Adipose tissue (tissue), 3 donors: ENCODE measurements around the gene ERC1. TPM values are rescaled to one million over a fixed set of nuclear protein-coding genes. Genes with fewer than 3 reads are reported as not detected.
"Not testable (repeated sequence)": the region's sequence is repeated elsewhere in the genome, so short reads cannot be mapped to it uniquely, and the experiment has no call there.

Experiments
- H3K27ac ChIP-seq: one replicate; pipeline ENCODE4 v1.5.1; 2013; ENCODE audit warnings: low read depth, low read length
- WGBS, 3 donors: extraction: QIAGEN DNeasy Blood & Tissue Kit; methylation state at CpG; one replicate each; pipeline ENCODE4 v1.1.7; 2013; 5-methylcytosine and 5-hydroxymethylcytosine counted together
- polyA plus RNA-seq, 3 donors: library from polyadenylated mRNA; stranded (reverse); fragments of 200-250 nt; gene quantifications; one replicate each; pipeline ENCODE4 v1.2.3, GENCODE V29; 2013
- donor health status: healthy with polysubstance abuse.
- donor health status: Bipolar disorder and iron deficiency.
- donor health status: healthy.

Gene ERC1
- polyA plus RNA-seq, 3 donors = 4.0 to 16.4 (median 12.8) TPM

GRCh38 chr12:977156-977555 lies 13.9 kb upstream of the ERC1 start:
- WGBS, 3 donors = 80 to 97% (median 84%) methylated on average over 4 of the region's 4 CpGs
- H3K27ac ChIP-seq = no peak overlapping the region

GRCh38 chr12:979349-979748 lies 11.7 kb upstream of the ERC1 start:
- no peak overlapping the region for H3K27ac ChIP-seq
- 81 to 92% (median 87%) methylated on average over 5 of the region's 5 CpGs for WGBS, 3 donors

GRCh38 chr12:981176-981828 lies 9.7 kb upstream of the ERC1 start:
- H3K27ac ChIP-seq = no peak overlapping the region
- 91 to 97% (median 95%) methylated on average over 8 of the region's 8 CpGs for WGBS, 3 donors

GRCh38 chr12:981961-982360 lies 9.1 kb upstream of the ERC1 start:
- H3K27ac ChIP-seq = no peak overlapping the region
- WGBS, 3 donors = 72 to 93% (median 72%) methylated on average over 3 of the region's 3 CpGs

GRCh38 chr12:988646-989045 lies 2.4 kb upstream of the ERC1 start:
- no peak overlapping the region for H3K27ac ChIP-seq
- 70 to 80% (median 77%) methylated on average over 4 of the region's 4 CpGs for WGBS, 3 donors

GRCh38 chr12:989051-989450 lies 2.0 kb upstream of the ERC1 start:
- WGBS, 3 donors = 73 to 83% (median 77%) methylated on average over 2 of the region's 2 CpGs

GRCh38 chr12:989751-990660 lies 1.0 kb upstream of the ERC1 start:
- 2 to 3% (median 2%) methylated on average over 40 of the region's 40 CpGs for WGBS, 3 donors
- H3K27ac ChIP-seq = peak overlapping the region; percentile 96

More at GRCh38 chr12:989051-989450, 2.0 kb upstream of the ERC1 start:
- no peak overlapping the region for H3K27ac ChIP-seq

GRCh38 chr12:991350-992333 lies 619 bp downstream of the ERC1 start:
- whole genome bisulfite sequencing, 3 donors = 5 to 8% (median 5%) methylated on average over 30 to 48 of the region's 48 CpGs
- H3K27ac ChIP-seq = no peak overlapping the region

- 20 to 36% (median 34%) methylated on average over 1 of the region's 1 CpG for WGBS, 3 donors
These were observed 1.6 kb downstream of the ERC1 start for GRCh38 chr12:992647-993046.

GRCh38 chr12:996881-997280 lies 5.9 kb downstream of the ERC1 start:
- no peak overlapping the region for H3K27ac ChIP-seq

More at GRCh38 chr12:992647-993046, 1.6 kb downstream of the ERC1 start:
- H3K27ac ChIP-seq = no peak overlapping the region

GRCh38 chr12:997505-997904 lies 6.5 kb downstream of the ERC1 start:
- no peak overlapping the region for H3K27ac ChIP-seq

More at GRCh38 chr12:996881-997280, 5.9 kb downstream of the ERC1 start:
- WGBS, 3 donors = 83 to 97% (median 91%) methylated on average over 4 of the region's 4 CpGs

GRCh38 chr12:998020-998874 lies 7.2 kb downstream of the ERC1 start:
- 82 to 86% (median 84%) methylated on average over 6 of the region's 6 CpGs for WGBS, 3 donors

More at GRCh38 chr12:997505-997904, 6.5 kb downstream of the ERC1 start:
- WGBS, 3 donors = 83 to 87% (median 84%) methylated on average over 1 of the region's 1 CpG

GRCh38 chr12:999736-1000135 lies 8.7 kb downstream of the ERC1 start:
- 97 to 98% (median 98%) methylated on average over 7 of the region's 7 CpGs for WGBS, 3 donors
- H3K27ac ChIP-seq = not testable (repeated sequence)

More at GRCh38 chr12:998020-998874, 7.2 kb downstream of the ERC1 start:
- H3K27ac ChIP-seq = no peak overlapping the region

GRCh38 chr12:1001507-1001906 lies 10.5 kb downstream of the ERC1 start:
- H3K27ac ChIP-seq = no peak overlapping the region
- WGBS, 3 donors = 88 to 99% (median 97%) methylated on average over 3 of the region's 3 CpGs

GRCh38 chr12:1003600-1004271 lies 12.7 kb downstream of the ERC1 start:
- no peak overlapping the region for H3K27ac ChIP-seq
- 57 to 78% (median 67%) methylated on average over 3 of the region's 3 CpGs for WGBS, 3 donors

- WGBS, 3 donors = 95 to 98% (median 96%) methylated on average over 6 of the region's 6 CpGs
- no peak overlapping the region for H3K27ac ChIP-seq
These were observed 15.2 kb downstream of the ERC1 start for GRCh38 chr12:1006255-1006654.

GRCh38 chr12:1007276-1007675 lies 16.3 kb downstream of the ERC1 start:
- H3K27ac ChIP-seq = no peak overlapping the region
- 93 to 100% (median 100%) methylated on average over 2 of the region's 2 CpGs for WGBS, 3 donors
